ENCODE measurements around the gene FYCO1.

The FYCO1 gene

GRCh38 chr3:45944830-45945620 lies 50.6 kb downstream of the FYCO1 start:
- DNase-seq (ENCODE audit: low read depth in 3 of 3, low spot score in 1 of 3), result no peak

- peak in 2 of 3 donors; percentile 25 to 29 for DNase-seq (ENCODE audit: low read depth in 3 of 3, low spot score in 1 of 3)
Observed at GRCh38 chr3:45943207-45943846, 52.3 kb downstream of the FYCO1 start, which contains the start of gene CXCR6. TSS of gene CXCR6 (plus strand) at chr3:45943464. CDS start at chr3:45946482, 3,018 bp downstream.

- DNase-seq (ENCODE audit: low read depth in 3 of 3, low spot score in 1 of 3), result no peak
Observed at GRCh38 chr3:45942051-45942825, 53.4 kb downstream of the FYCO1 start.

- DNase-seq (ENCODE audit: low read depth in 3 of 3, low spot score in 1 of 3), result no peak
Observed at GRCh38 chr3:45940781-45941365, 54.8 kb downstream of the FYCO1 start.

GRCh38 chr3:45940004-45940780 lies 55.4 kb downstream of the FYCO1 start:
- no peak for DNase-seq (ENCODE audit: low read depth in 3 of 3, low spot score in 1 of 3)

GRCh38 chr3:45939341-45939771 lies 56.3 kb downstream of the FYCO1 start:
- DNase-seq (ENCODE audit: low read depth in 3 of 3, low spot score in 1 of 3), result no peak

- DNase-seq (ENCODE audit: low read depth in 3 of 3, low spot score in 1 of 3), result peak; percentile 64 to 72 (median 67)
Observed at GRCh38 chr3:45938864-45939263, 56.8 kb downstream of the FYCO1 start.

GRCh38 chr3:45938043-45938435 lies 57.6 kb downstream of the FYCO1 start:
- no peak for DNase-seq (ENCODE audit: low read depth in 3 of 3, low spot score in 1 of 3)

GRCh38 chr3:45937206-45938042 lies 58.2 kb downstream of the FYCO1 start:
- DNase-seq (ENCODE audit: low read depth in 3 of 3, low spot score in 1 of 3), result no peak

GRCh38 chr3:45936261-45936660 lies 59.4 kb downstream of the FYCO1 start:
- DNase-seq (ENCODE audit: low read depth in 3 of 3, low spot score in 1 of 3), result no peak

- no peak for DNase-seq (ENCODE audit: low read depth in 3 of 3, low spot score in 1 of 3)
Observed at GRCh38 chr3:45933591-45933990, 62.0 kb downstream of the FYCO1 start.

- no peak for DNase-seq (ENCODE audit: low read depth in 3 of 3, low spot score in 1 of 3)
Observed at GRCh38 chr3:45932112-45932511, 63.5 kb downstream of the FYCO1 start.

GRCh38 chr3:45931496-45931895 lies 64.1 kb downstream of the FYCO1 start:
- no peak for DNase-seq (ENCODE audit: low read depth in 3 of 3, low spot score in 1 of 3)

- peak in 2 of 3 donors; percentile 43 to 60 for DNase-seq (ENCODE audit: low read depth in 3 of 3, low spot score in 1 of 3)
Observed at GRCh38 chr3:45929042-45929679, 66.5 kb downstream of the FYCO1 start.

GRCh38 chr3:45927881-45928280 lies 67.7 kb downstream of the FYCO1 start:
- DNase-seq (ENCODE audit: low read depth in 3 of 3, low spot score in 1 of 3), result no peak

GRCh38 chr3:45923755-45924154 lies 71.9 kb downstream of the FYCO1 start:
- DNase-seq (ENCODE audit: low read depth in 3 of 3, low spot score in 1 of 3), result no peak

- DNase-seq (ENCODE audit: low read depth in 3 of 3, low spot score in 1 of 3), result no peak
Observed at GRCh38 chr3:45922950-45923590, 72.6 kb downstream of the FYCO1 start.

- DNase-seq (ENCODE audit: low read depth in 3 of 3, low spot score in 1 of 3), result no peak
Observed at GRCh38 chr3:45922039-45922326, 73.6 kb downstream of the FYCO1 start.

Measured in stimulated activated CD4-positive, alpha-beta T cell treated with anti-CD3 and anti-CD28 coated beads, TNF-alpha, amount 100 ng/mL, for 1 hour (primary cell).